IMR-90 (cell line): Measurements from ENCODE around the gene DHX34. TPM values are rescaled to one million over a fixed set of nuclear protein-coding genes. Genes with fewer than 3 reads are reported as not detected.

Source experiments
- ATAC-seq: fragments of 200-7000 bp; cut with Tn5 transposase; 2 replicates; pipeline ENCODE4 v1.9.1; 2020; ENCODE audit warnings: low read depth, mild to moderate bottlenecking, moderate library complexity
- BruUV-seq: library from RNA; stranded (reverse); fragments of 400-500 nt; replicated peaks from 2 replicates; lab custom pipeline; 2021; lab: Mats Ljungman, UMichigan
- CTCF ChIA-PET: fragments of 300-600 bp; formaldehyde crosslinking; extraction: SDS; loops from one replicate; lab custom pipeline; 2021; ENCODE audit warnings: antibody characterized with exemption; lab: Yijun Ruan, JAX
- POLR2A ChIA-PET: fragments of 300-600 bp; sonication (Branson Sonifier 250); formaldehyde crosslinking; loops from one replicate; lab custom pipeline; 2022; ENCODE audit warnings: antibody characterized with exemption; ENCODE audit not compliant: unreplicated experiment; lab: Charles Lee
- DNase-seq: peaks from one replicate; pipeline ENCODE4 v3.0.0; 2013
- H2AFZ ChIP-seq: replicated peaks from 2 replicates; pipeline ENCODE3; 2013; ENCODE audit warnings: low read length, mild to moderate bottlenecking; ENCODE audit not compliant: poor library complexity
- H2AK5ac ChIP-seq: 2 replicates; pipeline ENCODE4 v1.6.1; 2013; ENCODE audit warnings: low read depth, low read length, inconsistent platforms
- H2AK9ac ChIP-seq: replicated peaks from 2 replicates; pipeline ENCODE3; 2013; ENCODE audit warnings: mild to moderate bottlenecking, low read depth, low read length, moderate library complexity; ENCODE audit not compliant: poor library complexity
- H2BK120ac ChIP-seq: 2 replicates; pipeline ENCODE4 v1.6.1; 2013; ENCODE audit warnings: low read depth, low read length, inconsistent platforms
- H2BK15ac ChIP-seq: 3 replicates; pipeline ENCODE4 v1.6.1; 2013; ENCODE audit warnings: low read depth, low read length, inconsistent platforms
- H2BK20ac ChIP-seq: 2 replicates; pipeline ENCODE4 v1.6.1; 2013; ENCODE audit warnings: low read depth, mild to moderate bottlenecking, inconsistent platforms, low read length, moderate library complexity
- H2BK5ac ChIP-seq: 2 replicates; pipeline ENCODE4 v1.6.1; 2013; ENCODE audit warnings: mild to moderate bottlenecking, low read depth, low read length, inconsistent platforms; ENCODE audit not compliant: poor library complexity, severe bottlenecking
- H3K14ac ChIP-seq: replicated peaks from 2 replicates; pipeline ENCODE4 v1.6.1; 2013; ENCODE audit warnings: low read depth, low read length, inconsistent platforms
- H3K18ac ChIP-seq: 2 replicates; pipeline ENCODE4 v1.6.1; 2013; ENCODE audit warnings: low read depth, low read length, control low read depth
- H3K23ac ChIP-seq: 2 replicates; pipeline ENCODE4 v1.6.1; 2013; ENCODE audit warnings: low read depth, low read length, inconsistent platforms
- H3K27ac ChIP-seq: 2 replicates; pipeline ENCODE4 v1.5.1; 2013; ENCODE audit warnings: mild to moderate bottlenecking, control low read depth, low read length; ENCODE audit not compliant: insufficient read depth
- H3K27me3 ChIP-seq: 2 replicates; pipeline ENCODE4 v1.6.1; 2013; ENCODE audit warnings: low read length; ENCODE audit not compliant: control insufficient read depth, insufficient read depth
- H3K36me3 ChIP-seq: 2 replicates; pipeline ENCODE4 v1.6.1; 2013; ENCODE audit warnings: low read length, mixed read lengths; ENCODE audit not compliant: control insufficient read depth, insufficient read depth
- H3K4ac ChIP-seq: 2 replicates; pipeline ENCODE4 v1.6.1; 2013; ENCODE audit warnings: low read depth, low read length, inconsistent platforms
- H3K4me1 ChIP-seq: 2 replicates; pipeline ENCODE4 v1.6.1; 2013; ENCODE audit warnings: low read length, mixed read lengths; ENCODE audit not compliant: control insufficient read depth, insufficient read depth
- H3K4me2 ChIP-seq: 2 replicates; pipeline ENCODE4 v1.6.1; 2013; ENCODE audit warnings: low read depth, mild to moderate bottlenecking, control low read depth, low read length, moderate library complexity
- H3K4me3 ChIP-seq: 2 replicates; pipeline ENCODE4 v1.5.1; 2013; ENCODE audit warnings: low read depth, mild to moderate bottlenecking, control low read depth, low read length, moderate library complexity; ENCODE audit not compliant: insufficient read depth
- H3K56ac ChIP-seq: 2 replicates; pipeline ENCODE4 v1.6.1; 2013; ENCODE audit warnings: low read length, inconsistent platforms; ENCODE audit not compliant: insufficient read depth; ENCODE audit errors: extremely low read depth
- H3K79me1 ChIP-seq, 2 experiments: 2 replicates each; pipeline ENCODE4 v1.6.1; 2013; ENCODE audit warnings: low read length in 2 of 2, inconsistent platforms in 1 of 2, low read depth in 1 of 2
- H3K9ac ChIP-seq: 2 replicates; pipeline ENCODE4 v1.6.1; 2013; ENCODE audit warnings: low read depth, low read length, control low read depth
- H3K9me1 ChIP-seq: 2 replicates; pipeline ENCODE4 v1.6.1; 2013; ENCODE audit warnings: low read length, inconsistent platforms; ENCODE audit not compliant: insufficient read depth
- H3K9me3 ChIP-seq: 2 replicates; pipeline ENCODE4 v1.6.1; 2013; ENCODE audit warnings: low read length; ENCODE audit not compliant: control insufficient read depth, insufficient read depth
- H4K20me1 ChIP-seq: 2 replicates; pipeline ENCODE4 v1.6.1; 2013; ENCODE audit warnings: low read length, inconsistent platforms; ENCODE audit not compliant: insufficient read depth
- H4K5ac ChIP-seq: 2 replicates; pipeline ENCODE4 v1.6.1; 2013; ENCODE audit warnings: mild to moderate bottlenecking, low read depth, low read length, control low read depth
- H4K8ac ChIP-seq, 2 experiments: 2 replicates each; pipeline ENCODE4 v1.6.1; 2013; ENCODE audit warnings: low read depth in 2 of 2, low read length in 2 of 2, control low read depth in 1 of 2, inconsistent platforms in 1 of 2
- H4K91ac ChIP-seq: 2 replicates; pipeline ENCODE4 v1.6.1; 2013; ENCODE audit warnings: low read depth, low read length, inconsistent platforms; ENCODE audit not compliant: insufficient read depth
- RCOR1 ChIP-seq: IDR thresholded peaks from 2 replicates; pipeline ENCODE4 v1.6.1; 2012; ENCODE audit warnings: mild to moderate bottlenecking, low read length, improper control_type of control experiment; ENCODE audit not compliant: insufficient replicate concordance
- WGBS, 2 experiments: methylation state at CpG; one replicate each; pipeline versions ENCODE4 v1.1.5 to v1.1.7; 2013; ENCODE audit warnings: missing lambda C conversion rate in 2 of 2; ENCODE audit not compliant: insufficient read length in 1 of 2; ENCODE audit errors: extremely low coverage in 2 of 2; 5-methylcytosine and 5-hydroxymethylcytosine counted together
- dilution Hi-C: fragments of 300-500 bp; cut with HindIII; formaldehyde crosslinking; loops from one replicate; pipeline ENCODE4 v1.14.3; 2018; ENCODE audit warnings: low sequenced_read_pairs; ENCODE audit not compliant: unreplicated experiment
- in situ Hi-C: fragments of 300-500 bp; cut with MboI; formaldehyde crosslinking; loops from 3 replicates; pipeline ENCODE4 v1.14.3; 2019; ENCODE audit warnings: low sequenced_read_pairs, inconsistent platforms, mixed read lengths
- intact Hi-C: fragments of 100-400 bp; cut with micrococcal nuclease; formaldehyde crosslinking; loops from 2 replicates; pipeline ENCODE4 v1.10.0; 2022
- polyA plus RNA-seq, 3 experiments: library from polyadenylated mRNA; depleted of rRNA; stranded (reverse); fragments of >200 nt; gene quantifications; 2 replicates each; pipeline ENCODE4 v1.2.3, GENCODE V29; 2012; ENCODE audit warnings: low replicate concordance in 1 of 3
- total RNA-seq: library from RNA; depleted of rRNA; stranded (reverse); fragments of >200 nt; gene quantifications from 2 replicates; pipeline ENCODE4 v1.2.3, GENCODE V29; 2012

The DHX34 gene
- total and polyA plus RNA-seq, 2 of the 4 experiments (the other 2 are of a cell fraction): 4.5 to 13.7 TPM

GRCh38 chr19:47312366-47313006, 36.6 kb upstream of the DHX34 start:
- H3K4me1 ChIP-seq: 0 out of 2 replicates have a peak, but pooled peaks cover 2% of the 10 kb centered on the region
- no peak overlapping the region for H3K4ac ChIP-seq
- no peak overlapping the region for H3K23ac ChIP-seq
- H4K20me1 ChIP-seq: no peaks in the 10 kb centered on the region
- no peak overlapping the region for H3K56ac ChIP-seq
- H3K9ac ChIP-seq: no peak overlapping the region
- no peak overlapping the region for H4K91ac ChIP-seq
- CTCF ChIA-PET: no interaction called here
- H3K27me3 ChIP-seq: no peaks in the 10 kb centered on the region
- no peak overlapping the region for H3K4me2 ChIP-seq
- no peak for TF ChIP-seq RCOR1
- ATAC-seq (no peak), DNase-seq (no peak)
- H2BK120ac ChIP-seq: no peak overlapping the region
- H2BK20ac ChIP-seq: no peak overlapping the region
- POLR2A ChIA-PET: no interaction called here
- no CpG with 5 or more reads among the region's 5 CpGs for WGBS, 2 experiments
- H3K79me1 ChIP-seq: no peaks in the 10 kb centered on the region
- H3K36me3 ChIP-seq: no peaks in the 10 kb centered on the region
- H3K9me1 ChIP-seq: 0 out of 2 replicates have a peak, but pooled peaks cover 4% of the 10 kb centered on the region
- dilution Hi-C loops: no loop called here
- H3K18ac ChIP-seq: no peak overlapping the region
- no peak overlapping the region for H2AK9ac ChIP-seq
- no peak overlapping the region for H4K5ac ChIP-seq
- no TSS peak for BruUV-seq
- H4K8ac ChIP-seq: no peak overlapping the region
- H2BK5ac ChIP-seq: no peak overlapping the region
- no peak overlapping the region for H2BK15ac ChIP-seq
- H2AFZ ChIP-seq: no peak overlapping the region
- no peak overlapping the region for H2AK5ac ChIP-seq
- no peak overlapping the region for H3K4me3 ChIP-seq
- in situ Hi-C loops: no loop called here
- H3K9me3 ChIP-seq: no peaks in the 10 kb centered on the region
- no peak overlapping the region for H3K14ac ChIP-seq
- intact Hi-C loops: no loop called here
- H3K27ac ChIP-seq: no peak overlapping the region
